ENCODE results near the gene SYVN1.

GRCh38 chr11:65107078-65107477 lies 27.2 kb downstream of the SYVN1 start:
- TF ChIP-seq POLR2A (IDR thresholded peaks at IDR 0.05), result no peak
- TF ChIP-seq, protein P1, sequence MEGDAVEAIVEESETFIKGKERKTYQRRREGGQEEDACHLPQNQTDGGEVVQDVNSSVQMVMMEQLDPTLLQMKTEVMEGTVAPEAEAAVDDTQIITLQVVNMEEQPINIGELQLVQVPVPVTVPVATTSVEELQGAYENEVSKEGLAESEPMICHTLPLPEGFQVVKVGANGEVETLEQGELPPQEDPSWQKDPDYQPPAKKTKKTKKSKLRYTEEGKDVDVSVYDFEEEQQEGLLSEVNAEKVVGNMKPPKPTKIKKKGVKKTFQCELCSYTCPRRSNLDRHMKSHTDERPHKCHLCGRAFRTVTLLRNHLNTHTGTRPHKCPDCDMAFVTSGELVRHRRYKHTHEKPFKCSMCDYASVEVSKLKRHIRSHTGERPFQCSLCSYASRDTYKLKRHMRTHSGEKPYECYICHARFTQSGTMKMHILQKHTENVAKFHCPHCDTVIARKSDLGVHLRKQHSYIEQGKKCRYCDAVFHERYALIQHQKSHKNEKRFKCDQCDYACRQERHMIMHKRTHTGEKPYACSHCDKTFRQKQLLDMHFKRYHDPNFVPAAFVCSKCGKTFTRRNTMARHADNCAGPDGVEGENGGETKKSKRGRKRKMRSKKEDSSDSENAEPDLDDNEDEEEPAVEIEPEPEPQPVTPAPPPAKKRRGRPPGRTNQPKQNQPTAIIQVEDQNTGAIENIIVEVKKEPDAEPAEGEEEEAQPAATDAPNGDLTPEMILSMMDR (IDR thresholded peaks at IDR 0.05), result no peak

Data from heart left ventricle (tissue), 13 donors.